Tibial nerve (tissue), 4 donors: ENCODE data around the gene ANKRD6.

Source experiments
- CTCF ChIP-seq, 5 experiments: fragments of 200-600 bp in 3 of 5; fragments of 450-650 bp in 2 of 5; sonication (generic) in 3 of 5; IDR thresholded peaks; one replicate each; pipeline ENCODE4 v1.5.1; 2016 to 2019; ENCODE audit warnings: antibody characterized with exemption in 5 of 5, mild to moderate bottlenecking in 3 of 5, moderate library complexity in 2 of 5
- EP300 ChIP-seq, 2 donors: sonication (generic); formaldehyde crosslinking; IDR thresholded peaks; one replicate each; pipeline ENCODE4 v1.6.1; 2017; ENCODE audit warnings: antibody characterized with exemption in 2 of 2, mild to moderate bottlenecking in 1 of 2
- POLR2A ChIP-seq, 2 donors: fragments of 450-650 bp; IDR thresholded peaks; one replicate each; pipeline ENCODE4 v1.6.1; 2017; ENCODE audit warnings: antibody characterized with exemption in 2 of 2, mild to moderate bottlenecking in 2 of 2, moderate library complexity in 2 of 2

GRCh38 chr6:89443658-89444057 lies 10.7 kb downstream of the ANKRD6 start:
- TF ChIP-seq CTCF (IDR thresholded peaks at IDR 0.05) (no peak), POLR2A (IDR thresholded peaks at IDR 0.05) (no peak), EP300 (IDR thresholded peaks at IDR 0.05) (no peak)
